Right kidney (tissue), 1 donor: Measurements from ENCODE around the gene MYL9.
"Not testable (repeated sequence)": the region's sequence is repeated elsewhere in the genome, so short reads cannot be mapped to it uniquely, and the experiment has no call there.

Experiments used
- DNase-seq: peaks from one replicate; pipeline ENCODE4 v3.0.0-alpha.2; 2016

The MYL9 gene

GRCh38 chr20:36548704-36549627 lies 7.6 kb downstream of the MYL9 start:
- no peak for DNase-seq

- no peak for DNase-seq
Observed at GRCh38 chr20:36549628-36549941, 8.3 kb downstream of the MYL9 start.

DNA sequence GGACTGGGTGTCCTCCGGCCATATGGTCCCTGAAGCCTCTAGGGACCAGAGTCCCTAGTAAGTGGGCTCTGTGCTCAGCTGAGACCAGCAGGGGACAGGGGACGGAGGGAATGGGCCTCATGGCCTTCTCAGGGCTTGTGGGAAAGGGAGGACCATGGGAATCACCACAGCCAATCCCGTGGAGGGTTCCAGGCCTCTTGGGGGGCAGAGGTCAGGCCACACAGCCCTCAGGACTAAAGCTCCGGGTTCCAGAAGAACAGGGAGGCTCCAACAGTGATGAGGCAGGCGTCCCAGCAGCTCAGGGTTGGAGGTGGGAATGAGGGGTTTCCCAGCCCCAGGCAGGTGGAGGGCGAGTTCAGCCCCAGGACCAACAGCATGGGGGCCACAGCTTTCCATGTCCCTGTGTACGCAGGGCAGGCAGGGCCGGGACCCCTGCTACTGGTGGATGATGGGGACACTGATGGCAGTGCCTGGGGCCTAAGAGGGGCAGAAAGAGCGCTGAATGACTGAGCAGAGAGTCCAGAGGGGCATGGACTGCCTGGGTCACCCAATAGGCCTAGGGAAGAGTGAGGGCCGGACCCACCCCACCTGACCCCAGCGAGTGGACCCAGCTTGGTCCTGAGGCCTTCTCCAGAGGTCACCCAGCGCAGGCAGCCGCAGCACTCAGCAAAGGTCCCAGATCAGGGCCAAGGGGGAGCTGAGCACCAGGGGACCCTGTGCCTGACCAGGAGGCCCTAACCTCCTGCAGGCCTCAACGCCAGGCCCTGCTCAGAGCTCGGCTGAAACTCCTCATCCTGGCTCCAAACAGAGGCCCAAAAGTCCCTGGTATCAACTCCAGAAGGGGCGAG lies 8.8 kb downstream of the MYL9 start:
- no peak for DNase-seq

DNA sequence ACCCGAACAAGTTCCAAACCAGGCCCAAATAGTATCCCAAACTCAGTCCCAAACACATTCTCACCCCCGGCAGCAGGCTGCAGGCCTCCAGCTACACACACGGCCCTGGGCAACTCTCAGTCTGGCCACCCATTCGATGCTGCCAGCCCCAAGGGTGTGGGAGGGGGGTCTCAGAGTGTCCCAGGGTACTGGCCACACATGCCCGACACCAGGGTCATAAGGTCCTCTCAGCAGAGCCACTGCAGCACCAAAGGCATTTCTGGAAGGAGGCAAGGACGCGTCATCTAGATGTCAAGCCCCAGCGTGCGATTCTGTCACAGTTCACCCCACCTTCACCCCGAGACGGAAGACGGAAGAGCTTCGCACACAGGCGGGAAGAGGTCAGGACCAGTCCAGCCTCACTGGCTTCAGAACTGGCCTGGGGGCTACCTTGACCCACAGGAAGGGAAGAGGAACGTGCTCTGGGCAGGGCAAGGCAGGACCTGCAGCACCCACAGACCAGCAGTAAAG lies 9.5 kb downstream of the MYL9 start:
- no peak for DNase-seq

DNA sequence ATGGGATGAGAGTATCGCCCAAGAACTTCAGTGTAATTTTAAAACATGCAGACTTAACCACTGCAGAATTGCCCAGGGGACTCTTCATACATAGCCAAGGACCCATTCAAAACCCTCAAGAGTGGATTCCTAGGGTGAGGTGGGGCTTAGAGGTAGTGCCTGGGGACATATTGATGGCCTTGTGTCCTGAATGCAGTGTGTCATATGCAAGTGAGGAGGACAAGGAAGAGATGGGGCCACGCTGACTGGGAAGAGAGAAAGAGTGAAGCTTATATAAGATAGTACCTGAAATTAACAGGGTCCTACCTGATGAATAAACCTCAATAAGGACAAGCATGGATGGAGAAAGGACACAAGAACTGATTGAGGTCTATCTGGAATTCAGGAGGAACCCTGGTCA lies 13.9 kb downstream of the MYL9 start:
- no peak for DNase-seq

- no peak for DNase-seq
Observed at GRCh38 chr20:36562724-36563123, 21.4 kb downstream of the MYL9 start.

GRCh38 chr20:36563374-36563773 lies 22.1 kb downstream of the MYL9 start:
- DNase-seq = no peak

GRCh38 chr20:36564078-36564725 lies 22.9 kb downstream of the MYL9 start:
- DNase-seq = not testable (repeated sequence)

GRCh38 chr20:36564726-36565121 lies 23.4 kb downstream of the MYL9 start:
- not testable (repeated sequence) for DNase-seq

DNA sequence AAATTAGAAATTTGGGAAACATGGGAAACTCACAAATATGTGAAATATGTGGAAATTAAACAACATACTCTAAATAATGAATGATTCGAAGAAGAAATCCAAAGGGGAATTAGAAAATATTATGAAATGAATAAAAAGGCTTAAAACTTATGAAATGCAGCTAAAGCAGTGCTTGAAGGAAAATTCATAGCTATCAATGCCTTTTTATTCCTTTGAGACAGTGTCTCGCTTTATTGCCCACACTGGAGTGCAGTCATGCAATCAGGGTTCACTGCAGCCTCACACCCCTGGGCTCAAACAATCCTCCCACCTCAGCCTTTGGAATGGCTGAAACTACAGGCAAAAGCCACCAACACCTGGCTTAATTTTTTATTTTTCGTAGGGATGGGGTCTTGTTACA lies 24.2 kb downstream of the MYL9 start:
- DNase-seq = no peak

DNA sequence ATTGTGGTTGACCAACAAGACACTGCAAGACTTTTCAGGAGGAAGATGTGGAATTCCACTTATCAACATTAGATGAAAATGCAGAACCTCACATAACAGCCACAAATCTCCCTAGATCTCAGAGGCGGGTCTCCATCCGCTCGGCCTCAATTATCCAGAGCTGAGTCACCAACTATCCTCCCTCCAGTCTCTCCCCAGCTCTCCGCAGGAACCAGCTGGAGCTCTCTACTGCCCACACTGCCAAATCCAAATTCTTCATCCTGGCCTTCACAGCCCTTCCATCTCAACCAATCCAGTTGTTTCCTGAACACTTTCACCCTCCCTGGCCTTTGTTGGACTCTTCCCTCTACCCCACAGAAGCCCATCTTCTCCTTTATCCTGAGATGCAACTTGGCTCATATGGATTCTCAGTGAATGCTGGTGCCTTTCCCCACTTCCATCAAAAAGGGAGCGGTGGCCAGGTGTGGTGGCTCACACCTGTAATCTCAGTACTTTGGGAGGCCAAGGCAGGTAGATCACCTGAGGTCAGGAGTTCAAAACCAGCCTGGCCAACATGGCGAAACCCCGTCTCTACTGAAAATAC lies 28.6 kb downstream of the MYL9 start:
- no peak for DNase-seq

DNA sequence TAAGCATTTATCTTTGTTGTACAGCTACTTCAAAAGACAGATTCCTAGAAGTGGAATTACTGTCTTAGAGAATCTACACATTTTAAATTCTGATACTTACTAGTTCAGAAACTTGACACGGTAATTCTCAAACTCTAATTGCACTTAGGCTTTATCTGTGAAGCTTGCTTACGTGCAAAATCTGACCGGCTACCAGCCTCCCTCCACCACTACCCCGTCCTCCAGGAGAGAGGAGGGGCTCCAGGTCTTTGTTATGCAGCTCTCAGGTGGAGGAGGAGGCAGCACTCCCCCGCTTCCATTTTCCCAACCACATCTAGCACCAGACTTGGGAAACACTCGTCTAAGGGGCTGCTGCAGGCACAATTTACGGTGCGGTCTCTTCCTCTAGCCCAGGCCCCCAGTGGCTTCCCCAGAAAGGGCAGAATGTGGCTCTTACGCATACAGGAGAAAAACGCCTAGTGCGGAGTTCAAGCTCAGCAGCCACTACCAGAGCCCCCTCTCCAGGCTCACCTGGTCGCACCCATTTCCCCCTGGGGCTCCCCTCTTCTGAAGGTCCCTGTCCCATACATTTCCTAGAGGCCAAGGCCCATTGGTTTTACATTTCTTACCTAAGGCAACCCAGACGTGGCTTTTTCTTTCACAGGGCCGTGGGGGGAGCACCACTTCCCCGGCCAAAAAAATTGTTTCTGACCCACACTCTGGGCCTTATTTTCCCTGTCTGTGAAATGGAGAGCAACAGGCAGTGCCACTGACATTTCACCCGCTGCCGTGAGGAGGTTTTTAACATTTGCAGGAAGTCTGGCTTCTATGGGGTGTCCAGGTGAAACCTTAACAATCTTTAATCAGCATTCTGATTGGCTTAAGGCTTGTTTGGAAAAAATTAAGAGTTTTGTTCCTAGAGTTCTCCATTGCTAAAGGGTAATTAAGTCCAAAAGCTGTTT lies 30.5 kb downstream of the MYL9 start:
- DNase-seq = peak; percentile 71

GRCh38 chr20:36572701-36573102 lies 31.4 kb downstream of the MYL9 start:
- no peak for DNase-seq

- DNase-seq = peak; percentile 83
Observed at GRCh38 chr20:36573103-36573797, 31.9 kb downstream of the MYL9 start, which contains the start of gene TGIF2. Gene TGIF2 (plus strand): TSS chr20:36573597. CDS start chr20:36578775, 5,178 bp downstream.

GRCh38 chr20:36573798-36574365 lies 32.6 kb downstream of the MYL9 start:
- peak; percentile 73 for DNase-seq

DNA sequence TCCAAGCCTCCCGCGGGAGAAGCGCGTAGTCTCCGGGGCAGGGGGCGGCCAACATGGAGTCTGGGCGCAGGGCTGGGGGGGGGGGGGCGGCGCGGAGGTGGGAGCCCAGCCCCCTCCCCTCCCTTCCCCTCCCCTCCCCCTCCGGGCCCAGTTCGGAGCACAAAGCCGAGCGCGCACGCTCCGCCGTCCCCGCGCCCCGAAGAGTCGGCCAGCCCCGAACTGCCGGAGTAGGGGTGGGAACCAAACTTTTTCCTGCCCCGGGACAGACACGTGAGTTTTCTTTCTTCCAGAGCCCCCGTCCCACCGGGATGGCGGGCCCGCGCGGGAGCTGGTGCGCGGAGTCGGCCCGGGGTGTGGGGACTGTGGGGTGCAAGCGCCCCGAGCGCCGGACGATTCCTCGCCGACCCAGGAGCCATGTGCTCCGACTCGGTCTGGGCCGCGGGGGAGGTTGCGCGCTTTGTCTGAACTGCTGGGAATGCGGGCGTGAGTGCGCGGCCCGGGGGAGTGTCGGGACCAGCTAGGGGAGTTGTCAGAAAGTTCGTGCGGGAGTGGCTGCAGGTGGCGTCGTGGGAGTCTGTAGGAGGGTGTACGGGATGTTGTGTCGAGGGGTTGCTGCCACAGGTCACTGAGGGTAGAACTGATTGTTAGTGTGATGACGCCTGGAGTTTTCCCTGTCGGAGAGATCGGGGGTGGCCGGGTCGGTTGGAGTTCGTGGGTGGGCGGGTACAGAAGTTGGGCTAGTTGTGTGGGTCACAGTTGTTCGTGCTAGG lies 33.2 kb downstream of the MYL9 start:
- DNase-seq = peak; percentile 88

GRCh38 chr20:36576081-36576445 lies 34.7 kb downstream of the MYL9 start:
- no peak for DNase-seq

DNA sequence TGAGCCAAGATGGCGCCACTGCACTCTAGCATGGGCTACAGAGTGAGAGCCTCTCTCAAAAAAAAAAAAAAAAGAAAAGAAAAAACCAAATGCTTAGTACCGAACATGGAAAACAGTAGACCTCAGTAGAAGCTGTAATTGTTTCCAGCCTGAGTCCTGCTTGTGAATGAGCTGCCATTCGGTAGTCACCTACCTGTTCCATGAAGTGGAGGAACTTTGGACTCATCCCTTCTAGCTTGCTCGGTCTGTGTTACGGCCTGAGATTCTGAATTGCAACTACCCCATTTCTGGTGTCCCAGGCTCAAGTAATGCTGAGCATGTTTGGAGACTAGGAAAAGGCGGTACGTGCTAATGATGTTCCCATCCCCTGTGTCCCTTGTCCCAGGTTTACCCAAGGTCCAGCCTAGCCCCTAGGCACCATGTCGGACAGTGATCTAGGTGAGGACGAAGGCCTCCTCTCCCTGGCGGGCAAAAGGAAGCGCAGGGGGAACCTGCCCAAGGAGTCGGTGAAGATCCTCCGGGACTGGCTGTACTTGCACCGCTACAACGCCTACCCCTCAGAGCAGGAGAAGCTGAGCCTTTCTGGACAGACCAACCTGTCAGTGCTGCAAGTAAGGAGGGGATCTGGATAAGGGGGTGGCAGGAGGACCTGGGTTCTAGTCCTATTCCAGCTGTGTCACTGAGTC lies 37.2 kb downstream of the MYL9 start:
- no peak for DNase-seq
